LNCAP (cell line): ENCODE measurements around the gene TLE1.

Experiments
- TF ChIP-seq, protein P1 (sequence below): fragments of 450-650 bp; IDR thresholded peaks from 2 replicates; pipeline ENCODE4 v1.5.1; 2017; ENCODE audit warnings: mild to moderate bottlenecking

The TLE1 gene

DNA sequence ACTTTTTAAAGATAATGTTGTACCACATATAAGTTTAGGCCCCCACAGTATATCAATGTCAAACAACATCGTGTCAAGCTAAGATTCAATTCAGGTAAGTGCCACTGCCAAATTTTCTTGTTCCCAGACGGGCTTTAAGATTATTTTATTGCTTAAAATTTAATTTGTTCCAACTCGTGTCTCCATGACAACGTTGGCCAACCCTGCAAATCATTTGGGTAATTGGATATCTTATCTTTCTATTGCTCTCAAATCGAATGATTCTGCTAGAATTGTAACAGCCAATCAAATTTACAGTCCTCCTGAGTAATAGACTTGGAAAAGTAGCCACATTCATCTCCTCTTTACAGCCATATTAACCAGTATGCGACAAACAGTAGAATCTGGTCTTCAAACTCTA lies 19.5 kb downstream of the TLE1 start:
- TF ChIP-seq, protein P1, sequence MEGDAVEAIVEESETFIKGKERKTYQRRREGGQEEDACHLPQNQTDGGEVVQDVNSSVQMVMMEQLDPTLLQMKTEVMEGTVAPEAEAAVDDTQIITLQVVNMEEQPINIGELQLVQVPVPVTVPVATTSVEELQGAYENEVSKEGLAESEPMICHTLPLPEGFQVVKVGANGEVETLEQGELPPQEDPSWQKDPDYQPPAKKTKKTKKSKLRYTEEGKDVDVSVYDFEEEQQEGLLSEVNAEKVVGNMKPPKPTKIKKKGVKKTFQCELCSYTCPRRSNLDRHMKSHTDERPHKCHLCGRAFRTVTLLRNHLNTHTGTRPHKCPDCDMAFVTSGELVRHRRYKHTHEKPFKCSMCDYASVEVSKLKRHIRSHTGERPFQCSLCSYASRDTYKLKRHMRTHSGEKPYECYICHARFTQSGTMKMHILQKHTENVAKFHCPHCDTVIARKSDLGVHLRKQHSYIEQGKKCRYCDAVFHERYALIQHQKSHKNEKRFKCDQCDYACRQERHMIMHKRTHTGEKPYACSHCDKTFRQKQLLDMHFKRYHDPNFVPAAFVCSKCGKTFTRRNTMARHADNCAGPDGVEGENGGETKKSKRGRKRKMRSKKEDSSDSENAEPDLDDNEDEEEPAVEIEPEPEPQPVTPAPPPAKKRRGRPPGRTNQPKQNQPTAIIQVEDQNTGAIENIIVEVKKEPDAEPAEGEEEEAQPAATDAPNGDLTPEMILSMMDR, result no peak

DNA sequence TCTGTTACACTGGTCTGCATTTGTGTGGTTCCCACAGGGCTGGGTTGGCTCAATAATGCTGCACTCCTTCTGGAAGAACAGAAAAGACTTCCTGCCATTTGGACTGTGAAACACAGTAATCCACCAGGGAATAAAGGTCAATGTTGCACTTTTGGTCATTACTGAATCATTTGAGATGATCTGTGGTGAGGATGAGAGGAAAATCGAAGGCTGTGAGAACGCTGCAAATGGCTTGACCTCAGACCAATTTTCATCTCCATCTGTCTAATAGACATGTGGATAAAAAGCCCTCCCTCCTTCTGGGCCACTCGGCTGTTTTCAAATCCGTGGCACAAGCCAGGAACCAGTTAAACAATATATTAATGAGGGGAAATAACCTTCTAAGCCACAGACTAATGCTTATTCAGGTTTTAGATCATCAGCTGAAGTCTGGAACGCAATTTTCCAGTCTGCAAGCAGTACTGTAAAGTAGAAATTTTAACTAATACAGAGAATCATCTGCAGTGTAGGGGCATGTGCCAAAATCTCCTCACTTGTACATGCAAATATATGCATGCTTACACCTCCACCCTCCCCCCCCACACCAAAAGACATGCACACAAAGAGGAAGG lies 20.2 kb downstream of the TLE1 start:
- TF ChIP-seq, protein P1, result no peak

DNA sequence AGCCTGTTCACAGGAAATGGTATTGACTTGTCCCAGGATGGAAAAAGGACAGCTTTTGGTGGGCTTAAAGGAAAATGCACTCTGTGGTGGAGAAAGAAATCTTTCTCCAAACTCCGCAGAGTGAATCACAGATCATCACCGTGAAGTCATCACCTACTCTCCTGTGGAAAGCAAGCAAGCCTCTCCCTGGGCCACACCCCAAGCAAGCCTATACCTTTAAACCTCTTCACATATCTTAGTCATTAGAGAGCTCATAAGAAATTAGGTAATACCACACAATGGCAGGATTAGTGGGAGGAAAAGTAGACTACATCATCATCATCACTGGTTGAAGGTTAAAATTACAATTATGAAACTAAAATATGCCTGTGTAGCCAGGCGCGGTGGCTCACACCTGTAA lies 23.2 kb downstream of the TLE1 start:
- TF ChIP-seq, protein P1, result no peak

DNA sequence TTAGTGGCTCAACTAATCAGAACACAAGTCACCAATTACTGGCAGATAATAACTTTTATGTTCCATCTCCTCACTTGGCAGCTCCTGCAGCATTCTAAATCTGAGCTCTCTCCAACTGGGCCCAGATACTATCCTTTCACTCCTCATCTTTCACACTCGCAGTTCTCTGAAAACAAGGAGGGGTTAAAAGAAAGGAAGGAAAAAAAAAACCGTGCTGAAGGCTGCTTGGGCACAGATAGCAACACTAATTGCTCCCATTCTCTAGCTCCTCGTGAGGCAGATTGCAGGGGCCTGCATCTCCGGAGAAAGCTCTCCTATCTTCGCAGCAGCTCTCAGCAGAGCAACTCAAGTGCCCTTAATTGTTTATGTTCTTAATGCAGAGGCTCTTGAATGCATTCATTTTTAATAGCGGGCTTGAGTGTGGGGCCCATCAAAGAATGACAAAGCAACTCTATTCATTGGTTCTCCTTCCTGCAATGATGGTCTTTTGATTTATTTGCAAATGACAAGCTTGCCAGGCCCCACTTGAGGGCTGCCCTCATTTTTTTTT lies 23.9 kb downstream of the TLE1 start:
- TF ChIP-seq, protein P1, result no peak

DNA sequence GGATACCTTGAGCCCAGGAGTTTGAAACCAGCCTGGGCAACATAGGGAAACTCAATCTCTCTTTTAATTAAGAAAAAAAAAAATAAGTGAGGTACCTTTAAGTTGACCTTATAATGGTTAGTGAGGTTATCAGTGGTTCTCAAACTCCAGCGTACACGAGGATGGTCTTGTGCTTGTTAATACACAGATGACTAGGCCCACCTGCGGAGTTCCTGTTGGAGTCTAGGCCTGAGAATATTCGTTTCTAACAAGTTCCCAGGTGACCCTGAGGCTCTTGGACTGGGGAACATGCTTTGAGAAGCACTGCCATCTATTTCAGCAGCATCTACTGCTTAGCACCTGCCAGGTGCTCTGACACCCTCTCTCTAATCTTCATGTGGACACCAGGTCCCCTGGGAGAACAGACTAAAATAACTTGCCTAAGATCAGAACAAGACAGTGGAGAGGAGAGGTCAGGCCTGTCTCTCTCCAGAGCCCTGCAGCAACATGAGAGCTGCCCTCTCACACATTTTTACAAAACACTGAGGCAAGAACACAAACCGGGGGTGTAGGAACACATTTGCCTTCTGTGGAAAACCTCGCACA lies 24.6 kb downstream of the TLE1 start:
- TF ChIP-seq, protein P1, result no peak

DNA sequence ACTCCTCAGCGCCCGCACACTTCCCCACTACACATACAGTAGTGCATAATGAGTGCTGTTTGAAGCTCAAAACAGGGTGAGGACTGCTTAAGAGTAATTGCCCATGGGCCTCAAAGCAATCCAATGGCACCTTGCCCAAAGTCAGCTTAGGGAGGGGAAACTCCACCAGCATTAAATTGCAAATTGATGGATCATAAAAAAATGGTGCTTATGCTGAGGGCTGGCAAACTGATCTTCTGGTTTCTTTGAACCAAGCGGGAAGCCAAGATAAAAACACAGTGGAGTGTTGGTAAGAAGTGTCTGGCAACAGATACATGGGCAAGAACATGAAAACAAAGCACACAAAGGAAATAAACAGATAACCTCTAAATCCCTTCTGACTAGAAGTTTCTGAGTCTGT lies 28.0 kb downstream of the TLE1 start:
- TF ChIP-seq, protein P1, result no peak

DNA sequence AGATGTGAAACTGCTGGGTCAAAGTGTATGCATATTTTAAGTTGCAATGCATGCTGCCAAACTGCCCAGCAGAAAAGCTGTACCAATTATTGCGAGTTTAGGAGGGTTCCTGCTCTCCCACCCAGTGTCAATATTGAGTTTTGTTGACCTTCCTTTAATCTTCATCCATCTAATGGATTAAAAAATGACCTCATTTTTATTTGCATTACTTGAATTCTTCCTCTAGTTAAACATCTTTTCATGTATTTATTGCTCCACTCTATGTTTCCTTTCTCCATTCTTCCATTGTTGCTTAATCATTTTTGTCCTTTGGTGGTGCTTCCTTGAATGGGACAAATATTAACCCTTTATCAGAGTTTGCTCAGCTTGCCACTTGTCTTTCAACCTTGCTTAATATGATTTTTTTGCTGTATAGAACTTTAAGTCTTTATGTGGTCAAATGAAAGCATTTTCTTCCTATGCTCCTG lies 32.4 kb downstream of the TLE1 start:
- TF ChIP-seq, protein P1, result no peak
